ENCODE results near the gene SLC26A11.

- TF ChIP-seq REST (IDR thresholded peaks at IDR 0.05; ENCODE audit: low read depth) (no peak), JUND (IDR thresholded peaks at IDR 0.05) (no peak)
These were observed 67.8 kb downstream of the SLC26A11 start for GRCh38 chr17:80287806-80288567.

All from HCT116 (cell line).